Tibial nerve (tissue), 4 donors: ENCODE measurements around the gene EPC2. TPM values are rescaled to one million over a fixed set of nuclear protein-coding genes. Genes with fewer than 3 reads are reported as not detected.
A peak's percentile ranks its signal among the peaks of the same experiment; 100 is the strongest.

ENCODE experiments used
- DNase-seq, 2 donors: peaks; one replicate each; pipeline ENCODE4 v3.0.0-alpha.2; 2019; ENCODE audit warnings: low spot score in 2 of 2
- H3K27ac ChIP-seq, 4 donors: fragments of 200-600 bp; sonication (generic) in 3 of 4; one replicate each; pipeline ENCODE4 v1.5.1; 2017 to 2019; ENCODE audit warnings: mild to moderate bottlenecking in 1 of 4
- H3K27me3 ChIP-seq, 2 donors: fragments of 200-600 bp; sonication (generic) in 1 of 2; one replicate each; pipeline versions ENCODE4 v1.5.1 to v1.6.0; 2017 to 2019
- H3K36me3 ChIP-seq, 3 donors: fragments of 200-600 bp; sonication (generic); one replicate each; pipeline ENCODE4 v1.5.1; 2018 to 2019
- H3K4me1 ChIP-seq, 4 donors: fragments of 200-600 bp; sonication (generic) in 3 of 4; one replicate each; pipeline ENCODE4 v1.5.1; 2017 to 2019
- H3K4me3 ChIP-seq, 4 donors: fragments of 200-600 bp; sonication (generic) in 3 of 4; one replicate each; pipeline ENCODE4 v1.5.1; 2017 to 2019; ENCODE audit warnings: mild to moderate bottlenecking in 1 of 4, moderate library complexity in 1 of 4
- H3K9me3 ChIP-seq, 4 donors: fragments of 200-600 bp; sonication (generic) in 3 of 4; one replicate each; pipeline ENCODE4 v1.5.1; 2017 to 2019
- EP300 ChIP-seq, 2 donors: sonication (generic); formaldehyde crosslinking; IDR thresholded peaks; one replicate each; pipeline ENCODE4 v1.6.1; 2017; ENCODE audit warnings: antibody characterized with exemption in 2 of 2, mild to moderate bottlenecking in 1 of 2
- POLR2A ChIP-seq, 2 donors: fragments of 450-650 bp; IDR thresholded peaks; one replicate each; pipeline ENCODE4 v1.6.1; 2017; ENCODE audit warnings: antibody characterized with exemption in 2 of 2, mild to moderate bottlenecking in 2 of 2, moderate library complexity in 2 of 2
- WGBS, 2 donors: methylation state at CpG; one replicate each; pipeline ENCODE4 v1.1.5; 2018; 5-methylcytosine and 5-hydroxymethylcytosine counted together
- total RNA-seq, 4 donors: library from RNA; depleted of rRNA; stranded (reverse); fragments of >200 nt; gene quantifications; one replicate each; pipeline ENCODE4 v1.1.0, GENCODE V29; 2016
- TF ChIP-seq, protein P1 (sequence below), 5 experiments: fragments of 200-600 bp in 3 of 5; fragments of 450-650 bp in 2 of 5; sonication (generic) in 3 of 5; IDR thresholded peaks; one replicate each; pipeline ENCODE4 v1.5.1; 2016 to 2019; ENCODE audit warnings: antibody characterized with exemption in 5 of 5, mild to moderate bottlenecking in 3 of 5, moderate library complexity in 2 of 5

Gene EPC2
- total RNA-seq, 4 donors from 2014 or later: 23.4 to 26.5 (median 25.3) TPM

DNA sequence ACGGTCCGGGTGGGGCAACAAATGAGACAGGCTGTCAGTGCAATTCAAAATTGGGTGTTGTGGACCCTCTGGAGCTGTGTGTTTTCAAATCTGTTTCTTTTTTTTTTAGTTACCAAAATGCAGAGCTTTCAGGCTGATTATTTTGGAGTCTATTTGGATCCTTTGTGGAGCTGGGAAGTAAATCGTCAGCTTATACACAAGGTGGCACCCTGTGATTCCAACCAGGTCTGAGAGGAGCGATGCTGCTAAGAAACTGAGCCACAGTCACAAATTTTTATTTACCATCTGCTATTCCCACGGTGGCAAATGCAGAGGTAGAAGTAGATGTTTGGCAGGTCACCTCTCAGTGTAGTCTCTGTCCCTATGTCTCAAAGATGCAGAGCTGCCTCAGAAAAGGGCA, 3.8 kb upstream of the EPC2 start:
- Histone ChIP-seq H3K9me3 (no peaks in the 10 kb centered on the region), H3K4me3 (no peak overlapping the region), H3K27me3 (no peaks in the 10 kb centered on the region), H3K27ac (no peak overlapping the region), H3K4me1 (peaks cover 0 to 33% (median 3%) of the 10 kb centered on the region in 4 donors), H3K36me3 (no peaks in the 10 kb centered on the region)
- no peak for DNase-seq
- TF ChIP-seq, protein P1, sequence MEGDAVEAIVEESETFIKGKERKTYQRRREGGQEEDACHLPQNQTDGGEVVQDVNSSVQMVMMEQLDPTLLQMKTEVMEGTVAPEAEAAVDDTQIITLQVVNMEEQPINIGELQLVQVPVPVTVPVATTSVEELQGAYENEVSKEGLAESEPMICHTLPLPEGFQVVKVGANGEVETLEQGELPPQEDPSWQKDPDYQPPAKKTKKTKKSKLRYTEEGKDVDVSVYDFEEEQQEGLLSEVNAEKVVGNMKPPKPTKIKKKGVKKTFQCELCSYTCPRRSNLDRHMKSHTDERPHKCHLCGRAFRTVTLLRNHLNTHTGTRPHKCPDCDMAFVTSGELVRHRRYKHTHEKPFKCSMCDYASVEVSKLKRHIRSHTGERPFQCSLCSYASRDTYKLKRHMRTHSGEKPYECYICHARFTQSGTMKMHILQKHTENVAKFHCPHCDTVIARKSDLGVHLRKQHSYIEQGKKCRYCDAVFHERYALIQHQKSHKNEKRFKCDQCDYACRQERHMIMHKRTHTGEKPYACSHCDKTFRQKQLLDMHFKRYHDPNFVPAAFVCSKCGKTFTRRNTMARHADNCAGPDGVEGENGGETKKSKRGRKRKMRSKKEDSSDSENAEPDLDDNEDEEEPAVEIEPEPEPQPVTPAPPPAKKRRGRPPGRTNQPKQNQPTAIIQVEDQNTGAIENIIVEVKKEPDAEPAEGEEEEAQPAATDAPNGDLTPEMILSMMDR (IDR thresholded peaks at IDR 0.05): no peak
- TF ChIP-seq EP300 (IDR thresholded peaks at IDR 0.05) (no peak), POLR2A (IDR thresholded peaks at IDR 0.05) (no peak)
- WGBS, 2 donors: 29 to 42% methylated on average over 5 of the region's 5 CpGs

DNA sequence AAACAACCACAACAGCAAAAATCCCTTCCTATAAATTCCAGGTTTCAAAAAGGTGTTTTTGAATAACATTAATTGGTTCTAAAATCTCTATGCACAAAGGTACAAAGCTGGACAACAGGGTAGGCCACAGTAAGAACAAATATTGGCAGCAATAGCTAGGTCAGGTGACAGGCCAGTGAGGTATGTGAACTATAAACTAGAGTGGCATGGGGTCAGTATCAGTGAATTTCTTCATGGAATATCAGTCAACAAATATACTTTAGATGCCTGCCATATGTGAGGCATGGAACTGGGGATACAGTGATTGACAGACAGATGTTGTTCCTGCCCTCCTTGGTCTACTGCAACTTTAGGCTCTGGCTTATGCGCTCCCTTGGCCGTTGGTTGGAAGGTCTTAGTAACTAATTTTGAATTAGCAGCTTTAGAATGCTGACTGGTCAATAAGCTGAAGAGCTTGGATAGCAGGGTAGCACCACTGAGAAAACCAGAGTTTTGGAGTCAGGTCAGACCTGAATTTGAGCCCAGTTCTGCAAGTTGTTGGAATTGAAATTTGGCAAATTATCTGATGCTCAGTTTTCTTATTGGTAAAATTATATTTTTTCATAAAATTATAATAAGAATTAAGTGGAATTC, 2.3 kb upstream of the EPC2 start:
- Histone ChIP-seq H3K4me3 (no peak overlapping the region), H3K4me1 (peaks cover 0 to 44% (median 12%) of the 10 kb centered on the region in 4 donors), H3K9me3 (no peaks in the 10 kb centered on the region), H3K27ac (peak overlapping the region in 1 of 4 donors; percentile 100), H3K27me3 (no peaks in the 10 kb centered on the region), H3K36me3 (no peaks in the 10 kb centered on the region)
- DNase-seq: no peak
- no peak for TF ChIP-seq POLR2A (IDR thresholded peaks at IDR 0.05)
- TF ChIP-seq, protein P1 (IDR thresholded peaks at IDR 0.05): no peak
- TF ChIP-seq EP300 (IDR thresholded peaks at IDR 0.05): no peak
- WGBS, 2 donors: 81 to 91% methylated on average over 2 of the region's 2 CpGs

DNA sequence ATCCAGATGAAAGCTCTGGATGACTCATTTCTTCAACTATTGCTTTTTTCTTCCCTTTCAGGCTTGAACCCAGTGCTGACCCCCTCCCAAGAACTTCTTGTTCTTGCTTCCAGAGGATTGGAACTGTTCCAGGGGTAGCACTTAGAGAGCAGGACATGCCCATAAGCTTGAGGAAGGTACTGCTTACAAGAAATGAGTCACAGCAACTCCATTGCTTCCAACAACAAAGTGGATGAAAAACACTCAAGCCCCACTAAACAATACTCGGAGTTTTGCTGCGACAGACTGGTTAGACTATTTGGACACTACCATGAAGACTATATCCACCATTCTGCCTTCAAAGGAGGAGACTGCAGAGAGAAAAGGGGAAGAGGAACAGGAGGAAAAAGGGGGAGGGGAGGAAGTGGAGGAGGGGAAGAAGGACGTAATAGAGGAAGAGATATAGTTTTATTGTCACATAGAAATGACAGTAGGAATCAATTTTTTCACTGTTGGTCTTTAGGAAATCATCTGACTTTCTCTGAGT, 1.6 kb upstream of the EPC2 start:
- 42 to 51% methylated on average over 3 of the region's 3 CpGs for WGBS, 2 donors
- Histone ChIP-seq H3K4me1 (peaks cover 0 to 45% (median 12%) of the 10 kb centered on the region in 4 donors), H3K36me3 (no peaks in the 10 kb centered on the region), H3K27me3 (no peaks in the 10 kb centered on the region), H3K4me3 (no peak overlapping the region), H3K27ac (peak overlapping the region in 2 of 4 donors; percentile 100), H3K9me3 (no peaks in the 10 kb centered on the region)
- DNase-seq: peak in 1 of 2 donors; percentile 46
- TF ChIP-seq, protein P1 (IDR thresholded peaks at IDR 0.05): no peak
- peak in 1 of 2 donors; percentile 52 for TF ChIP-seq EP300 (IDR thresholded peaks at IDR 0.05)

DNA sequence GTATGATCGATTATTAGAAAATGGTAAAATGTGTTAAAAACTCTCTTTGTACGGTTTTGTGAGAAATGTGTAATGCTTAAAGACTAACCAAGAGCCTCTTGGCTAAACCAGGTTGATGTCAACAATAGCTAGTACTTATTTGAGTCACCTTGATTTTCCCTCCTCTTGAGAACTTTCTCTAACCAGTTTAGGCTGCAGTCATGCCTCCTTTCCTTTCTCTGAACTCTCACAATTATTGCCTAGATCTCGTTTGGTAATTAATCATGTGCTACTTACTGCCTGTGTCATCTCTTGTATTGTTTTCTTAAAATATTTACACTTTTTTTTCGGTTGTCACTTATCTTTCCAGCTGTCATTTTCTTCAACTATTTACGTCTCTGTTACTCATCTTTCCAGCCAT, 1.1 kb upstream of the EPC2 start:
- DNase-seq: no peak
- Histone ChIP-seq H3K4me3 (peak overlapping the region; percentile 52 to 99 (median 80)), H3K9me3 (no peaks in the 10 kb centered on the region), H3K4me1 (peaks cover 0 to 47% (median 12%) of the 10 kb centered on the region in 4 donors), H3K27ac (peak overlapping the region in 2 of 4 donors; percentile 100), H3K27me3 (no peaks in the 10 kb centered on the region), H3K36me3 (no peaks in the 10 kb centered on the region)
- TF ChIP-seq EP300 (IDR thresholded peaks at IDR 0.05): no peak
- TF ChIP-seq, protein P1 (IDR thresholded peaks at IDR 0.05): no peak
- no peak for TF ChIP-seq POLR2A (IDR thresholded peaks at IDR 0.05)
- 43% methylated on average over 5 of the region's 5 CpGs for WGBS, 2 donors

DNA sequence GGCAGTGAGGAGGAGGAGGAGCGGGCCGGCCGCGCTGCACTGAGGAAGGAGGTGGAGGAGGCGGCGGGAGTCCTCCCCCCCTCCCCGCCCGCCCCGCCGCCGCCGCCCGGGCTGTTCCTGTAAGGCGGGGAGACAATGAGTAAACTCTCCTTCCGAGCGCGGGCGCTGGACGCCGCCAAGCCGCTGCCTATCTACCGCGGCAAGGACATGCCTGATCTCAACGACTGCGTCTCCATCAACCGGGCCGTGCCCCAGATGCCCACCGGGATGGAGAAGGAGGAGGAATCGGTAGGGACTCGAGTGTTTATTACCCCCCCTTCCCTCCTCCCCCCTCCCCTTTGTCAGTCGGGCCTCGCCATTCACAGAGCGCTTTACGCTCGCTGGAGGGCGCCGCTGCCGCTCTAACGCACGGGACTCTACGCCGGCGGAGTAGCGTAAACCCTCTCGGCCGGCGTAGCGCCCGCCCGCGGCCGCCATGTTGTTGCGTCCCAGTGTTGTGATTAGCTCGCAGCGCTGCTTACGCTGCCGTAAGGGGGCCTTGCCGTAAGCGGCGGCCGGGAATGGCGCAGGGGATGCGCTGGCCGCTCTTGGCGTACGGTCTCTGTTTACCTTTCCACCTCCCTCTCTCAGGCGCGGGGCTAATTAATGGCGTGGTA, 460 bp downstream of the EPC2 start:
- Histone ChIP-seq H3K27ac (peak overlapping the region; percentile 99 to 100 (median 100)), H3K36me3 (no peaks in the 10 kb centered on the region), H3K4me3 (peak overlapping the region; percentile 52 to 99 (median 80)), H3K9me3 (no peaks in the 10 kb centered on the region), H3K4me1 (peaks cover 0 to 56% (median 12%) of the 10 kb centered on the region in 4 donors), H3K27me3 (no peaks in the 10 kb centered on the region)
- TF ChIP-seq EP300 (IDR thresholded peaks at IDR 0.05): peak; percentile 25 to 58
- TF ChIP-seq, protein P1 (IDR thresholded peaks at IDR 0.05): peak; percentile 36 to 65 (median 51)
- peak in 1 of 2 donors; percentile 8 for TF ChIP-seq POLR2A (IDR thresholded peaks at IDR 0.05)
- WGBS, 2 donors: 0% methylated on average over 39 to 43 of the region's 69 CpGs
- DNase-seq: peak; percentile 89 to 91
